Endodermal cell (in vitro differentiated cells): ENCODE results near the gene NACA2. TPM values are rescaled to one million over a fixed set of nuclear protein-coding genes. Genes with fewer than 3 reads are reported as not detected.
"Not testable (repeated sequence)": the region's sequence is repeated elsewhere in the genome, so short reads cannot be mapped to it uniquely, and the experiment has no call there.

Experiments used
- DNase-seq: peaks from one replicate; pipeline ENCODE4 v3.0.0-alpha.2; 2017
- H3K27ac ChIP-seq: 2 replicates; pipeline ENCODE4 v1.5.1; 2013; ENCODE audit warnings: mild to moderate bottlenecking, low read depth, low read length, moderate library complexity
- H3K27me3 ChIP-seq: 2 replicates; pipeline ENCODE4 v1.6.1; 2013; ENCODE audit warnings: mild to moderate bottlenecking, low read length, moderate library complexity; ENCODE audit not compliant: insufficient read depth, control insufficient read depth, poor library complexity, severe bottlenecking
- H3K36me3 ChIP-seq: 2 replicates; pipeline ENCODE4 v1.7.0; 2013; ENCODE audit warnings: mild to moderate bottlenecking, low read length, moderate library complexity; ENCODE audit not compliant: control insufficient read depth, insufficient read depth
- H3K4me1 ChIP-seq: one replicate; pipeline ENCODE4 v1.7.0; 2013; ENCODE audit warnings: low read length; ENCODE audit not compliant: control insufficient read depth, insufficient read depth
- H3K4me3 ChIP-seq: 2 replicates; pipeline ENCODE4 v1.5.1; 2013; ENCODE audit warnings: mild to moderate bottlenecking, low read length, moderate library complexity
- H3K9ac ChIP-seq: 2 replicates; pipeline ENCODE4 v1.6.1; 2013; ENCODE audit warnings: mild to moderate bottlenecking, low read length, moderate library complexity; ENCODE audit not compliant: poor library complexity, severe bottlenecking; ENCODE audit errors: extremely low read depth
- H3K9me3 ChIP-seq: 2 replicates; pipeline ENCODE4 v1.6.1; 2013; ENCODE audit warnings: mild to moderate bottlenecking, low read length, moderate library complexity; ENCODE audit not compliant: control insufficient read depth
- H3K27ac Mint-ChIP-seq: 2 replicates; pipeline ENCODE4 v1.8.0; 2020; ENCODE audit warnings: mixed read lengths
- H3K27me3 Mint-ChIP-seq: 2 replicates; pipeline ENCODE4 v1.8.0; 2021; ENCODE audit warnings: mild to moderate bottlenecking, mixed read lengths; ENCODE audit not compliant: insufficient read depth
- H3K36me3 Mint-ChIP-seq: 2 replicates; pipeline ENCODE4 v1.8.0; 2020; ENCODE audit warnings: low read depth, mixed read lengths
- H3K4me1 Mint-ChIP-seq: 2 replicates; pipeline ENCODE4 v1.8.0; 2020; ENCODE audit warnings: mixed read lengths
- H3K4me3 Mint-ChIP-seq: 2 replicates; pipeline ENCODE4 v1.8.0; 2020; ENCODE audit warnings: mild to moderate bottlenecking, moderate library complexity, mixed read lengths
- H3K9me3 Mint-ChIP-seq: 2 replicates; pipeline ENCODE4 v1.8.0; 2020; ENCODE audit warnings: mild to moderate bottlenecking, mixed read lengths
- WGBS, 2 experiments: methylation state at CpG; one replicate each; pipeline versions ENCODE4 v1.1.5 to v1.1.7; 2013; ENCODE audit warnings: missing lambda C conversion rate in 2 of 2, mixed read lengths in 1 of 2; ENCODE audit not compliant: insufficient coverage in 1 of 2, insufficient read length in 1 of 2; 5-methylcytosine and 5-hydroxymethylcytosine counted together
- total RNA-seq, 2 donors: library from RNA; stranded (reverse); fragmentation: NEBNext Ultra II Directional in 1 of 2; extraction: Animal tissue kit (Norgen Biotek cat#: 25700) in 1 of 2; gene quantifications; 2 replicates in 1 of 2; 3 replicates in 1 of 2; pipeline ENCODE4 v1.2.1, GENCODE V29; 2021
- TF ChIP-seq, protein P1 (sequence below): fragments of 200-600 bp; sonication (generic); conservative IDR thresholded peaks from 2 replicates; pipeline ENCODE4 v1.5.0; 2021; ENCODE audit warnings: antibody characterized with exemption, mild to moderate bottlenecking

Gene NACA2
- total RNA-seq, 2 donors from 2014 or later = not detected

DNA sequence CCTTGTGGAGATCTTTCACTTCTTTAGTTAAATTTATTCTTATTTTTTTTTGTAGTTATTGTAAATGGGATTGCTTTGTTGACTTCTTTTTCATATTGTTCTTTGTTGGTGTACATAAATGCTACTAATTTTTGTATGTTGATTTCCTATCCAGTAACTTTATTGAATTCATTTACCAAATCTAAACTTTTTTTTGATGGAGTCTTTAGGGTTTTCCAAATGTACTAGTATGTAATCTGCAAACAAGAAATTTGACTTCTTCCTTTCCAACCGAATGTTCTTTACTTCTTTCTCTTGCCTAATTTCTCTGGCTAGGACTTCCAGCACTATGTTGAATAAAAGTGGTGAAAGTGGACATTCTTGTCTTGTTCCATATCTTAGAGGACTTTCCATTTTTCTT is 41.8 kb upstream of the NACA2 start:
- Histone ChIP-seq H3K27ac (no peak overlapping the region), H3K9ac (no peak overlapping the region), H3K9me3 (peaks cover 6% of the 10 kb centered on the region), H3K4me1 (no peaks in the 10 kb centered on the region), H3K36me3 (no peaks in the 10 kb centered on the region), H3K4me3 (no peak overlapping the region), H3K27me3 (no peaks in the 10 kb centered on the region)
- H3K27ac Mint-ChIP-seq = no peak overlapping the region
- H3K9me3 Mint-ChIP-seq = peaks cover 3% of the 10 kb centered on the region
- no peak for DNase-seq
- WGBS, 2 experiments = no CpG with 5 or more reads among the region's 1 CpG
- H3K4me3 Mint-ChIP-seq = no peak overlapping the region
- H3K4me1 Mint-ChIP-seq = no peaks in the 10 kb centered on the region
- H3K27me3 Mint-ChIP-seq = no peaks in the 10 kb centered on the region
- no peaks in the 10 kb centered on the region for H3K36me3 Mint-ChIP-seq
- TF ChIP-seq, protein P1, sequence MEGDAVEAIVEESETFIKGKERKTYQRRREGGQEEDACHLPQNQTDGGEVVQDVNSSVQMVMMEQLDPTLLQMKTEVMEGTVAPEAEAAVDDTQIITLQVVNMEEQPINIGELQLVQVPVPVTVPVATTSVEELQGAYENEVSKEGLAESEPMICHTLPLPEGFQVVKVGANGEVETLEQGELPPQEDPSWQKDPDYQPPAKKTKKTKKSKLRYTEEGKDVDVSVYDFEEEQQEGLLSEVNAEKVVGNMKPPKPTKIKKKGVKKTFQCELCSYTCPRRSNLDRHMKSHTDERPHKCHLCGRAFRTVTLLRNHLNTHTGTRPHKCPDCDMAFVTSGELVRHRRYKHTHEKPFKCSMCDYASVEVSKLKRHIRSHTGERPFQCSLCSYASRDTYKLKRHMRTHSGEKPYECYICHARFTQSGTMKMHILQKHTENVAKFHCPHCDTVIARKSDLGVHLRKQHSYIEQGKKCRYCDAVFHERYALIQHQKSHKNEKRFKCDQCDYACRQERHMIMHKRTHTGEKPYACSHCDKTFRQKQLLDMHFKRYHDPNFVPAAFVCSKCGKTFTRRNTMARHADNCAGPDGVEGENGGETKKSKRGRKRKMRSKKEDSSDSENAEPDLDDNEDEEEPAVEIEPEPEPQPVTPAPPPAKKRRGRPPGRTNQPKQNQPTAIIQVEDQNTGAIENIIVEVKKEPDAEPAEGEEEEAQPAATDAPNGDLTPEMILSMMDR = no peak

DNA sequence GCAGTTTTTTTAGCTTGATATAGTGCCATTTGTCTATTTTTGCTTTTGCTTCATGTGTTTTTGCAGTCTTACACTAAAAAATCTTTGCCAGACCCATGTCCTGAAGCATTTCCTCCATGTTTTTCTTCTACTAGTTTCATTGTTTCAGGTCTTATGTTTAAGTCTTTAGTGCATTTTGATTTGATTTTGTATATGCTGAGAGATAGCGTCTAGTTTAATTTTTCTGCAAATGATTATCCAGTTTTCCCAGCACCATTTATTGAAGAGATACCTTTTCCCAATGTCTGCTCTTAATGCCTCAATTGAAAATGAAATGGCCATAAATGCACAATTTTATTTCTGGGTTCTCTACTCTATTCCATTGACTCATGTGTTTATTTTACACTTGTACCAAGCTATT is 40.8 kb upstream of the NACA2 start:
- peaks cover 6% of the 10 kb centered on the region for H3K9me3 ChIP-seq
- no peaks in the 10 kb centered on the region for H3K36me3 ChIP-seq
- H3K27me3 ChIP-seq = no peaks in the 10 kb centered on the region
- H3K4me3 Mint-ChIP-seq = no peak overlapping the region
- peaks cover 3% of the 10 kb centered on the region for H3K9me3 Mint-ChIP-seq
- H3K4me1 Mint-ChIP-seq = no peaks in the 10 kb centered on the region
- no peak overlapping the region for H3K27ac Mint-ChIP-seq
- TF ChIP-seq, protein P1 = no peak
- no peak for DNase-seq
- no peaks in the 10 kb centered on the region for H3K4me1 ChIP-seq
- H3K36me3 Mint-ChIP-seq = no peaks in the 10 kb centered on the region
- H3K9ac ChIP-seq = no peak overlapping the region
- no peak overlapping the region for H3K27ac ChIP-seq
- H3K27me3 Mint-ChIP-seq = no peaks in the 10 kb centered on the region
- no peak overlapping the region for H3K4me3 ChIP-seq
- 67 to 90% methylated on average over 1 of the region's 1 CpG for WGBS, 2 experiments

DNA sequence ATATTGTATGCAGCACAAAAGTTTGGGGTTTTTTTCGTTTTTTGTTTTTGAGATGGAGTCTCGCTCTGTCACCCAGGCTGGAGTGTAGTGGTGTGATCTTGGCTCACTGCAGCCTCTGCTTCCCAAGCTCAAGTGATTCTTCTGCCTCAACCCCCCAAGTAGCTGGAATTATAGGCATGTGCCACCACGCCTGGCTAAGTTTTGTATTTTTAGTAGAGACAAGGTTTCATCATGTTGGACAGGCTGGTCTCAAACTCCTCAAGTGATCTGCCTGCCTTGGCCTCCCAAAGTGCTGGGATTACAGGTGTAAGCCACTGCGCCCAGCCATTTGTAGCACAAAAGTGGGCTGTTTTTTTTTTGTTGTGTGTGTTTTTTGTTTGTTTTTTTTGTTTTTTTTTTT is 37.1 kb upstream of the NACA2 start:
- H3K27ac ChIP-seq, H3K4me3 Mint-ChIP-seq, H3K36me3 Mint-ChIP-seq, H3K9me3 Mint-ChIP-seq, H3K36me3 ChIP-seq, H3K4me1 Mint-ChIP-seq, H3K4me3 ChIP-seq, H3K27ac Mint-ChIP-seq, H3K9ac ChIP-seq, H3K9me3 ChIP-seq, DNase-seq, H3K27me3 Mint-ChIP-seq, H3K27me3 ChIP-seq, H3K4me1 ChIP-seq: not testable (repeated sequence)
- WGBS, 2 experiments = 60 to 87% methylated on average over 2 to 4 of the region's 4 CpGs

DNA sequence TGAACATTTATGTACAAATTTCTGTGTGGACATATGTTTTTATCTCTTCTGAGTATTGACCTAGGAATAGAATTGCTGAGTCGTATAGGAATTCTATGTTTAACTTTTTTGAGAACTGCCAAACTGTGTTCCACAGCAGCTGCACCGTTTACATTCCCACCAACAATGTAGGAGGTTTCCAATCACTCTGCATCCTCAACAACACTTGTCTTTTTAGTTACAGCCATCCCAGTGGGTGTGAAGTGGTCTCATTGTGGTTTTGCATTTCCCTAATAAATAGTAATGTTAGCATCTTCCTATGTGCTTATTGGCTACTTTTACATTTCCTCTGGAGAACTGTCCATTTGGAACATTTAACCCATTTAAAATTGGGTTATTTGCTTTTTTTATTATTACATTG is 36.6 kb upstream of the NACA2 start:
- no peak for DNase-seq
- 53% methylated on average over 2 of the region's 2 CpGs; no CpG with 5 or more reads in 1 of the 2 experiments for WGBS, 2 experiments
- Histone ChIP-seq H3K9me3 (no peaks in the 10 kb centered on the region), H3K36me3 (no peaks in the 10 kb centered on the region), H3K4me3 (no peak overlapping the region), H3K27ac (no peak overlapping the region), H3K27me3 (no peaks in the 10 kb centered on the region), H3K9ac (no peak overlapping the region), H3K4me1 (no peaks in the 10 kb centered on the region)
- no peaks in the 10 kb centered on the region for H3K36me3 Mint-ChIP-seq
- TF ChIP-seq, protein P1 = no peak
- no peak overlapping the region for H3K27ac Mint-ChIP-seq
- no peaks in the 10 kb centered on the region for H3K4me1 Mint-ChIP-seq
- H3K9me3 Mint-ChIP-seq = no peaks in the 10 kb centered on the region
- no peaks in the 10 kb centered on the region for H3K27me3 Mint-ChIP-seq
- no peak overlapping the region for H3K4me3 Mint-ChIP-seq
